K562 (cell line): Measurements from ENCODE around the gene ADAMTSL3.

Experiments used
- CTCF ChIP-seq, 3 experiments: IDR thresholded peaks in 2 of 3; conservative IDR thresholded peaks in 1 of 3; 2 replicates each; pipeline ENCODE4 v1.5.1; 2011 to 2012; ENCODE audit warnings: low read length in 3 of 3, mild to moderate bottlenecking in 3 of 3, control low read depth in 2 of 3, improper control_type of control experiment in 1 of 3, inconsistent platforms in 1 of 3, low read depth in 1 of 3, mixed read lengths in 1 of 3, moderate library complexity in 1 of 3; ENCODE audit not compliant: insufficient read depth in 2 of 3
- GATAD2B ChIP-seq: fragments of 450-650 bp; IDR thresholded peaks from 2 replicates; pipeline ENCODE4 v1.6.1; 2017; ENCODE audit warnings: mild to moderate bottlenecking, borderline replicate concordance
- NCOA1 ChIP-seq: fragments of 450-650 bp; IDR thresholded peaks from 2 replicates; pipeline ENCODE4 v1.6.1; 2016; ENCODE audit warnings: low read depth
- NFRKB ChIP-seq: fragments of 450-650 bp; IDR thresholded peaks from 2 replicates; pipeline ENCODE4 v1.6.1; 2016; ENCODE audit warnings: low read depth
- PML ChIP-seq: IDR thresholded peaks from 2 replicates; pipeline ENCODE4 v1.6.1; 2012; ENCODE audit warnings: low read length, inconsistent platforms
- ZNF3 ChIP-seq: fragments of 250-450 bp; sonication (Bioruptor Pico); IDR thresholded peaks from 2 replicates; pipeline ENCODE4 v1.5.0; 2021; ENCODE audit warnings: mild to moderate bottlenecking, moderate library complexity
- TF ChIP-seq, protein P1 (sequence below), 3 experiments: fragments of 200-800 bp in 1 of 3; fragments of 250-450 bp in 1 of 3; fragments of 450-650 bp in 1 of 3; sonication (Bioruptor Pico) in 1 of 3; sonication (Bioruptor generic) in 1 of 3; formaldehyde crosslinking in 1 of 3; IDR thresholded peaks; 2 replicates each; pipeline versions ENCODE4 v1.6.1 to v1.8.0; 2016 to 2022; ENCODE audit warnings: mild to moderate bottlenecking in 2 of 3, missing genetic modification characterization in 2 of 3, missing compliant biosample characterization in 1 of 3, moderate library complexity in 1 of 3
- TF ChIP-seq, protein P2 (sequence below): sonication (generic); formaldehyde crosslinking; IDR thresholded peaks from 2 replicates; pipeline ENCODE4 v1.8.0; 2023; ENCODE audit warnings: mild to moderate bottlenecking, missing genetic modification reagents

GRCh38 chr15:83845230-83845629 lies 191.3 kb downstream of the ADAMTSL3 start:
- no peak for TF ChIP-seq NFRKB
- no peak for TF ChIP-seq PML
- TF ChIP-seq GATAD2B = no peak
- no peak for TF ChIP-seq NCOA1
- TF ChIP-seq, protein P1, sequence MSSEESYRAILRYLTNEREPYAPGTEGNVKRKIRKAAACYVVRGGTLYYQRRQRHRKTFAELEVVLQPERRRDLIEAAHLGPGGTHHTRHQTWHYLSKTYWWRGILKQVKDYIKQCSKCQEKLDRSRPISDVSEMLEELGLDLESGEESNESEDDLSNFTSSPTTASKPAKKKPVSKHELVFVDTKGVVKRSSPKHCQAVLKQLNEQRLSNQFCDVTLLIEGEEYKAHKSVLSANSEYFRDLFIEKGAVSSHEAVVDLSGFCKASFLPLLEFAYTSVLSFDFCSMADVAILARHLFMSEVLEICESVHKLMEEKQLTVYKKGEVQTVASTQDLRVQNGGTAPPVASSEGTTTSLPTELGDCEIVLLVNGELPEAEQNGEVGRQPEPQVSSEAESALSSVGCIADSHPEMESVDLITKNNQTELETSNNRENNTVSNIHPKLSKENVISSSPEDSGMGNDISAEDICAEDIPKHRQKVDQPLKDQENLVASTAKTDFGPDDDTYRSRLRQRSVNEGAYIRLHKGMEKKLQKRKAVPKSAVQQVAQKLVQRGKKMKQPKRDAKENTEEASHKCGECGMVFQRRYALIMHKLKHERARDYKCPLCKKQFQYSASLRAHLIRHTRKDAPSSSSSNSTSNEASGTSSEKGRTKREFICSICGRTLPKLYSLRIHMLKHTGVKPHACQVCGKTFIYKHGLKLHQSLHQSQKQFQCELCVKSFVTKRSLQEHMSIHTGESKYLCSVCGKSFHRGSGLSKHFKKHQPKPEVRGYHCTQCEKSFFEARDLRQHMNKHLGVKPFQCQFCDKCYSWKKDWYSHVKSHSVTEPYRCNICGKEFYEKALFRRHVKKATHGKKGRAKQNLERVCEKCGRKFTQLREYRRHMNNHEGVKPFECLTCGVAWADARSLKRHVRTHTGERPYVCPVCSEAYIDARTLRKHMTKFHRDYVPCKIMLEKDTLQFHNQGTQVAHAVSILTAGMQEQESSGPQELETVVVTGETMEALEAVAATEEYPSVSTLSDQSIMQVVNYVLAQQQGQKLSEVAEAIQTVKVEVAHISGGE (CRISPR knock-in tag; IDR thresholded peaks at IDR 0.05) = no peak
- no peak for TF ChIP-seq ZNF3 (CRISPR knock-in tag)
- TF ChIP-seq, protein P2, sequence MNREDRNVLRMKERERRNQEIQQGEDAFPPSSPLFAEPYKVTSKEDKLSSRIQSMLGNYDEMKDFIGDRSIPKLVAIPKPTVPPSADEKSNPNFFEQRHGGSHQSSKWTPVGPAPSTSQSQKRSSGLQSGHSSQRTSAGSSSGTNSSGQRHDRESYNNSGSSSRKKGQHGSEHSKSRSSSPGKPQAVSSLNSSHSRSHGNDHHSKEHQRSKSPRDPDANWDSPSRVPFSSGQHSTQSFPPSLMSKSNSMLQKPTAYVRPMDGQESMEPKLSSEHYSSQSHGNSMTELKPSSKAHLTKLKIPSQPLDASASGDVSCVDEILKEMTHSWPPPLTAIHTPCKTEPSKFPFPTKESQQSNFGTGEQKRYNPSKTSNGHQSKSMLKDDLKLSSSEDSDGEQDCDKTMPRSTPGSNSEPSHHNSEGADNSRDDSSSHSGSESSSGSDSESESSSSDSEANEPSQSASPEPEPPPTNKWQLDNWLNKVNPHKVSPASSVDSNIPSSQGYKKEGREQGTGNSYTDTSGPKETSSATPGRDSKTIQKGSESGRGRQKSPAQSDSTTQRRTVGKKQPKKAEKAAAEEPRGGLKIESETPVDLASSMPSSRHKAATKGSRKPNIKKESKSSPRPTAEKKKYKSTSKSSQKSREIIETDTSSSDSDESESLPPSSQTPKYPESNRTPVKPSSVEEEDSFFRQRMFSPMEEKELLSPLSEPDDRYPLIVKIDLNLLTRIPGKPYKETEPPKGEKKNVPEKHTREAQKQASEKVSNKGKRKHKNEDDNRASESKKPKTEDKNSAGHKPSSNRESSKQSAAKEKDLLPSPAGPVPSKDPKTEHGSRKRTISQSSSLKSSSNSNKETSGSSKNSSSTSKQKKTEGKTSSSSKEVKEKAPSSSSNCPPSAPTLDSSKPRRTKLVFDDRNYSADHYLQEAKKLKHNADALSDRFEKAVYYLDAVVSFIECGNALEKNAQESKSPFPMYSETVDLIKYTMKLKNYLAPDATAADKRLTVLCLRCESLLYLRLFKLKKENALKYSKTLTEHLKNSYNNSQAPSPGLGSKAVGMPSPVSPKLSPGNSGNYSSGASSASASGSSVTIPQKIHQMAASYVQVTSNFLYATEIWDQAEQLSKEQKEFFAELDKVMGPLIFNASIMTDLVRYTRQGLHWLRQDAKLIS = no peak
- TF ChIP-seq CTCF (IDR thresholded peaks at IDR 0.05 in 2 of 3, conservative IDR thresholded peaks at IDR 0.05 in 1 of 3; ENCODE audit: insufficient read depth in 2 of 3, low read depth in 1 of 3, low read length in 3 of 3) = no peak
